GM12801 (cell line): Measurements from ENCODE around the gene SLC6A19.

Experiments
- CTCF ChIP-seq: IDR thresholded peaks from one replicate; pipeline ENCODE4 v1.5.1; 2011; ENCODE audit warnings: control low read depth; ENCODE audit not compliant: insufficient read length; ENCODE audit errors: extremely low read depth

The SLC6A19 gene

GRCh38 chr5:1162751-1163150, 38.6 kb upstream of the SLC6A19 start:
- TF ChIP-seq CTCF: no peak

DNA sequence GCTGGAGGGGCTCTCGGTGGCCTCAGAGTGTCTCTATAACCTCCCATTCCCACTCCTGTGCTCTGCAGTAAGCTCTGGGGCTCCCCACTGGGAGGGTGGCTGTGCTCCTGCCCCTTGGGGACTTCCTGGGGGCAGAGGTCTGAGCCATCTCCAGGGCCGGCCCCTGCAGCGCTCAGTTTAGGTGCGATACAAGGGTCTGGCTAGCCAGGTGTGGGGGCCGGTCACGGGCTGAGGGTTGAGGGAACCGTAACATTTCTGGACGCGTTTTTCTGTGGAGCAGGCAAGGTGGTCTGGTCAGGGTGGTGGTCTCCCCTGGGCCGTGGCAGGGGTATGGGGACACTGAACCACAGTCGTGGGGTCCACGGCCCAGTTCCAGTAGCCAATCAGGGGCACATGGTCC, 38.0 kb upstream of the SLC6A19 start:
- no peak for TF ChIP-seq CTCF

DNA sequence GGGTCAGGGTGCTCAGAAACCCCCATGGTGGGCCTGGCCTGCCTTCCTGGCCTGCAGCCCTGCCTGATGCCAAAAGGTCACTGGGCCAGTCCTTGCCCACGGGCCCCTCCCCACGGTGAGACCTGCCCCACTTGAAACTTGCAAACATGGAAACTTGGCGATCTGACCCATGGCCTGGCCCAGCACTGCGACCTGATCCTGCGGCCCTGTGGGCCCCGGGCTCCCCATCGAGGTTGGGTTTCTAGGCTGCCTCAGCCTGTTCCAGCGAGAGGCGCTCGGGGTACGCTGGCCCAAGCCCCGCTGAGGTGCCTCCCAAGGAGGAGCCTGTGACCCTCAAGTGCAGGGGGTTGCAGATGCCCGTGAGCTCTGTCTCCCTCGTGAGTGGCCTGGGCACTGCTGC, 37.5 kb upstream of the SLC6A19 start:
- no peak for TF ChIP-seq CTCF

- no peak for TF ChIP-seq CTCF
These were observed 36.4 kb upstream of the SLC6A19 start for GRCh38 chr5:1164696-1165630.

- TF ChIP-seq CTCF: no peak
These were observed 35.5 kb upstream of the SLC6A19 start for GRCh38 chr5:1165864-1166263.

GRCh38 chr5:1166370-1166769, 35.0 kb upstream of the SLC6A19 start:
- TF ChIP-seq CTCF: no peak

DNA sequence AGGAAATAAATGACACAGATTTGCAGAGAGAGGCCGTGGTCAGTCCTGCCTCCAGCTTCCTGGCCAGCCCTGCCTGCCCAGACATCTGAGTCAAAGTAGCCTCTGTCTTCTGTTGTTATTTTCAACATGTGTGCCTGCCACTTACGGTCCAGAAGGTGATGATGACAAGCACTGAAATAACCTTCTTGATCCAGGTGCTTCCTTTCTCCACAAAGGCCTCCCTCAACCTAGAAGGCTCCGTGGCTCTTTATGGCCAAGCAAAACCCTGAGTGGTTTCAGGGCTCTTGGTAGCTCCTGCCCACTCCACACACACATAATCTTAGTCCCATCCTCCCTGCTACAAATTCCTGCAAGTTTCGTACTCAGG, 34.1 kb upstream of the SLC6A19 start:
- no peak for TF ChIP-seq CTCF
